Measurements from ENCODE around the gene GNA14.

GRCh38 chr9:77605449-77606220 is 42.5 kb downstream of the GNA14 start:
- TF ChIP-seq POLR2A (IDR thresholded peaks at IDR 0.05) (no peak), CTCF (IDR thresholded peaks at IDR 0.05) (no peak)

All from right lobe of liver (tissue), 4 donors.